Subcutaneous adipose tissue (tissue), 4 donors: Measurements from ENCODE around the gene FBLN2. TPM values are rescaled to one million over a fixed set of nuclear protein-coding genes. Genes with fewer than 3 reads are reported as not detected.

Experiments used
- total RNA-seq, 4 donors: library from RNA; depleted of rRNA; stranded (reverse); fragments of >200 nt; gene quantifications; one replicate each; pipeline ENCODE4 v1.1.0, GENCODE V29; 2016
- TF ChIP-seq, protein P1 (sequence below): fragments of 450-650 bp; IDR thresholded peaks from one replicate; pipeline ENCODE4 v1.5.1; 2016; ENCODE audit warnings: low read depth, mild to moderate bottlenecking, control low read depth, antibody characterized with exemption, moderate library complexity

Gene FBLN2
- total RNA-seq, 4 donors from 2014 or later, result 215 to 456 (median 410) TPM

DNA sequence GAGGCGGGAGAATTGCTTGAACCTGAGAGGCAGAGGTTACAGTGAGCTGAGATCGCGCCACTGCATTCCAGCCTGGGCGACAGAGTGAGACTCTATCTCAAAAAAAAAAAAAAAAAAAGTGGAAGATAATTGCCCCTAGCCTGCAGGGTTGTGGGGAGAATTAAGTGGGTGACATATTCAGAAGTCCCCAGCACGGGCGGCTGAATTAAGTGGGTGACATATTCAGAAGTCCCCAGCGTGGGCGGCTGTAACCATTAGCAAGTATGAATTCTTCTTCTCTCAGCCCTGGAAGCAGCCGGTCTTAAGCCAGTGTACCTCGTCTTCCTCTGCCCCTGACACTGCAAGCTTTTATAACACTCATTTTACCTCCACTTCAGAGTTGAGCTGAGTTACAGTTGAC, 44.7 kb downstream of the FBLN2 start:
- TF ChIP-seq, protein P1, sequence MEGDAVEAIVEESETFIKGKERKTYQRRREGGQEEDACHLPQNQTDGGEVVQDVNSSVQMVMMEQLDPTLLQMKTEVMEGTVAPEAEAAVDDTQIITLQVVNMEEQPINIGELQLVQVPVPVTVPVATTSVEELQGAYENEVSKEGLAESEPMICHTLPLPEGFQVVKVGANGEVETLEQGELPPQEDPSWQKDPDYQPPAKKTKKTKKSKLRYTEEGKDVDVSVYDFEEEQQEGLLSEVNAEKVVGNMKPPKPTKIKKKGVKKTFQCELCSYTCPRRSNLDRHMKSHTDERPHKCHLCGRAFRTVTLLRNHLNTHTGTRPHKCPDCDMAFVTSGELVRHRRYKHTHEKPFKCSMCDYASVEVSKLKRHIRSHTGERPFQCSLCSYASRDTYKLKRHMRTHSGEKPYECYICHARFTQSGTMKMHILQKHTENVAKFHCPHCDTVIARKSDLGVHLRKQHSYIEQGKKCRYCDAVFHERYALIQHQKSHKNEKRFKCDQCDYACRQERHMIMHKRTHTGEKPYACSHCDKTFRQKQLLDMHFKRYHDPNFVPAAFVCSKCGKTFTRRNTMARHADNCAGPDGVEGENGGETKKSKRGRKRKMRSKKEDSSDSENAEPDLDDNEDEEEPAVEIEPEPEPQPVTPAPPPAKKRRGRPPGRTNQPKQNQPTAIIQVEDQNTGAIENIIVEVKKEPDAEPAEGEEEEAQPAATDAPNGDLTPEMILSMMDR, result no peak

GRCh38 chr3:13594146-13594545, 45.2 kb downstream of the FBLN2 start:
- TF ChIP-seq, protein P1, result no peak

DNA sequence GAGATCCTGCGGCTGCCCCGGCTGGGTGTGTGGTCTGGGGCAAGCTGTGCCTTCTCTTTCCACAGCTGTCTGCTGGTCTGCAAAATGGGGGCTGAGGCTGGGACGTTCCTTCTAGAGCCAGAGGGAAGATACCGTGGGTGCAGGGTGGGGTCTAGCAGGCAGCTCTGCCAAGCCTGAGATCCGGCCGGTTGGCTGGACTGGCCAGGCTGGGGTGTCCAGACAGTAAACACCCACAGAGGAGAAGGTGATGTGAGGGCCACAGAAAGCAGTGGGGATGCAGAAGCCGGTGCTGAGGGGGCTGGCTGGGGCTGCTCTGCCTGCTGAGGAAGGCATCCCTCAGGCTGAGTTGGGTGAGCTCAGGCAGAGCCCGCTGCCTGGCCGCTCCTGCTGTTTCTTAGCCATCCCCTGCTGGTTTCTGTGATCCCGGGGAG, 46.1 kb downstream of the FBLN2 start:
- TF ChIP-seq, protein P1, result no peak

- TF ChIP-seq, protein P1, result no peak
These were observed 46.6 kb downstream of the FBLN2 start for GRCh38 chr3:13595485-13595884.

- TF ChIP-seq, protein P1, result no peak
These were observed 47.7 kb downstream of the FBLN2 start for GRCh38 chr3:13596426-13597205.

- TF ChIP-seq, protein P1, result no peak
These were observed 48.7 kb downstream of the FBLN2 start for GRCh38 chr3:13597661-13598060.

DNA sequence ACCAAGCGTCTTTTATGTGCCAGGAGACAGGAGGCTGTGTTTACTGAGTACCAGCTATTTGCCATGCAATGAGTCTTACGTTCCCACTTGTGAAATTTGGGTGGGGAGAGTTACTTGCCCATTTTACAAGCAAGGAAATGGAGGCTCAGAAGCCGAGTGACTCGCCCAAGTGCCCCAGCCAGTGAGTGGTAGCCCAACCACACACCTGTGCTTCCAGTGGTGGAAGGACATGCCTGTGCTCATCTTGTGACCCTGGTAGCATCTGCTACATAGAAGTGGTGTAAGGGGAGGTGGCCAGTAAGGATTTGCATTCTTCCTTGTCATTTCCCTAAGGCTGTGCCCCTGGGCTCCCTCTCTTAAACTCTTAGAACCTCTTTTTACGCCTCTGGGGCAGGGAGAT, 49.3 kb downstream of the FBLN2 start:
- TF ChIP-seq, protein P1, result no peak
